Measurements from ENCODE around the gene STARD4. TPM values are rescaled to one million over a fixed set of nuclear protein-coding genes. Genes with fewer than 3 reads are reported as not detected.

Gene STARD4
- total and polyA plus RNA-seq, 8 donors, result 4.4 to 45.5 (median 11.9) TPM

- peaks cover 0 to 9% (median 0%) of the 10 kb centered on the region in 4 donors for H3K9me3 ChIP-seq
- no peaks in the 10 kb centered on the region for H3K4me1 ChIP-seq
- no peak overlapping the region for H3K27ac ChIP-seq
- intact Hi-C loops (cut with DNase I; ENCODE audit: low total_unique reads), result loop anchor here (10.0 kb wide), 1 partner anchor 208 kb away; no protein-coding TSS in a partner anchor
- DNase-seq, result no peak
- H3K4me3 ChIP-seq, result no peak overlapping the region
- WGBS, 5 donors, result 78 to 95% (median 90%) methylated on average over 1 of the region's 1 CpG
- H3K27me3 ChIP-seq, result no peaks in the 10 kb centered on the region
- TF ChIP-seq EP300 (IDR thresholded peaks at IDR 0.05), result no peak
- no peak for TF ChIP-seq CTCF (IDR thresholded peaks at IDR 0.05)
- no peak for TF ChIP-seq POLR2A (IDR thresholded peaks at IDR 0.05)
- TF ChIP-seq POLR2AphosphoS5 (IDR thresholded peaks at IDR 0.05), result no peak
- no peaks in the 10 kb centered on the region for H3K36me3 ChIP-seq
Observed at GRCh38 chr5:111557111-111557510, 44.8 kb upstream of the STARD4 start.

- Histone ChIP-seq H3K27ac (no peak overlapping the region), H3K4me1 (peaks cover 0 to under 1% (median 0%) of the 10 kb centered on the region in 4 donors), H3K27me3 (no peaks in the 10 kb centered on the region), H3K9me3 (peaks cover 0 to 9% (median 0%) of the 10 kb centered on the region in 4 donors), H3K36me3 (no peaks in the 10 kb centered on the region), H3K4me3 (no peak overlapping the region)
- WGBS, 5 donors, result 78 to 92% (median 88%) methylated on average over 3 of the region's 3 CpGs
- DNase-seq, result no peak
- TF ChIP-seq POLR2A (IDR thresholded peaks at IDR 0.05), result no peak
- no peak for TF ChIP-seq CTCF (IDR thresholded peaks at IDR 0.05)
- no peak for TF ChIP-seq POLR2AphosphoS5 (IDR thresholded peaks at IDR 0.05)
- TF ChIP-seq EP300 (IDR thresholded peaks at IDR 0.05), result no peak
- intact Hi-C loops (cut with DNase I; ENCODE audit: low total_unique reads), result loop anchor here (10.0 kb wide), 1 partner anchor 208 kb away; no protein-coding TSS in a partner anchor
Observed at GRCh38 chr5:111556501-111556900, 44.2 kb upstream of the STARD4 start.

- H3K4me1 ChIP-seq, result peaks cover 0 to 8% (median 2%) of the 10 kb centered on the region in 4 donors
- WGBS, 5 donors, result 88 to 98% (median 95%) methylated on average over 1 of the region's 1 CpG
- TF ChIP-seq CTCF (IDR thresholded peaks at IDR 0.05), result no peak
- TF ChIP-seq POLR2AphosphoS5 (IDR thresholded peaks at IDR 0.05), result no peak
- TF ChIP-seq POLR2A (IDR thresholded peaks at IDR 0.05), result no peak
- TF ChIP-seq EP300 (IDR thresholded peaks at IDR 0.05), result no peak
- no peak overlapping the region for H3K4me3 ChIP-seq
- DNase-seq, result no peak
- intact Hi-C loops (cut with DNase I; ENCODE audit: low total_unique reads), result loop anchor here (10.0 kb wide), 1 partner anchor 209 kb away; no protein-coding TSS in a partner anchor
- no peak overlapping the region for H3K27ac ChIP-seq
- H3K27me3 ChIP-seq, result no peaks in the 10 kb centered on the region
- H3K36me3 ChIP-seq, result no peaks in the 10 kb centered on the region
- H3K9me3 ChIP-seq, result peaks cover 0 to 9% (median 0%) of the 10 kb centered on the region in 4 donors
Observed at GRCh38 chr5:111555760-111556159, 43.4 kb upstream of the STARD4 start.

- no peaks in the 10 kb centered on the region for H3K27me3 ChIP-seq
- TF ChIP-seq POLR2A (IDR thresholded peaks at IDR 0.05) (no peak), POLR2AphosphoS5 (IDR thresholded peaks at IDR 0.05) (no peak), CTCF (IDR thresholded peaks at IDR 0.05) (no peak), EP300 (IDR thresholded peaks at IDR 0.05) (no peak)
- H3K4me1 ChIP-seq, result peaks cover 0 to 24% (median 12%) of the 10 kb centered on the region in 4 donors
- no peak for DNase-seq
- no peak overlapping the region for H3K27ac ChIP-seq
- WGBS, 5 donors, result 0 to 56% (median 44%) methylated on average over 1 of the region's 1 CpG
- no peaks in the 10 kb centered on the region for H3K36me3 ChIP-seq
- no peak overlapping the region for H3K4me3 ChIP-seq
- intact Hi-C loops (cut with DNase I; ENCODE audit: low total_unique reads), result loop anchor here (5.0 to 10.0 kb wide), 2 partner anchors 211 to 593 kb away; no protein-coding TSS in a partner anchor
- H3K9me3 ChIP-seq, result no peaks in the 10 kb centered on the region
Observed at GRCh38 chr5:111553868-111554267, 41.5 kb upstream of the STARD4 start.
